Gastrocnemius medialis (tissue), 4 donors: ENCODE results near the gene ATAD3A. TPM values are rescaled to one million over a fixed set of nuclear protein-coding genes. Genes with fewer than 3 reads are reported as not detected.
"Not testable (repeated sequence)": the region's sequence is repeated elsewhere in the genome, so short reads cannot be mapped to it uniquely, and the experiment has no call there.

Source experiments
- ATAC-seq, 2 donors: fragments of 150-250 bp; one replicate each; pipeline ENCODE4 v1.9.1; 2016
- DNase-seq, 2 donors: peaks; one replicate each; pipeline ENCODE4 v3.0.0-alpha.2; 2019
- H3K27ac ChIP-seq, 4 donors: fragments of 200-600 bp; sonication (generic); 1 replicate in 1 of 4; 2 replicates in 3 of 4; pipeline ENCODE4 v1.5.1; 2016 to 2018; ENCODE audit warnings: mild to moderate bottlenecking in 2 of 4, moderate library complexity in 1 of 4
- H3K27me3 ChIP-seq, 3 donors: fragments of 200-600 bp; sonication (generic) in 2 of 3; 1 replicate in 1 of 3; 2 replicates in 2 of 3; pipeline versions ENCODE4 v1.5.1 to v1.6.0; 2016 to 2019; ENCODE audit warnings: mild to moderate bottlenecking in 1 of 3, moderate library complexity in 1 of 3
- H3K36me3 ChIP-seq, 2 donors: fragments of 200-600 bp; sonication (generic) in 1 of 2; one replicate each; pipeline ENCODE4 v1.5.1; 2017 to 2018
- H3K4me1 ChIP-seq, 2 donors: fragments of 200-600 bp; sonication (generic) in 1 of 2; one replicate each; pipeline ENCODE4 v1.5.1; 2016 to 2017; ENCODE audit warnings: mild to moderate bottlenecking in 2 of 2
- H3K4me3 ChIP-seq, 4 donors: fragments of 200-600 bp; sonication (generic) in 3 of 4; 1 replicate in 1 of 4; 2 replicates in 3 of 4; pipeline ENCODE4 v1.5.1; 2016 to 2019; ENCODE audit warnings: mild to moderate bottlenecking in 2 of 4
- H3K9me3 ChIP-seq, 3 donors: fragments of 200-600 bp; sonication (generic) in 2 of 3; 1 replicate in 1 of 3; 2 replicates in 2 of 3; pipeline ENCODE4 v1.5.1; 2016 to 2019
- POLR2A ChIP-seq, 2 donors: fragments of 450-650 bp; IDR thresholded peaks; one replicate each; pipeline ENCODE4 v1.6.1; 2017; ENCODE audit warnings: antibody characterized with exemption in 2 of 2, mild to moderate bottlenecking in 2 of 2, moderate library complexity in 2 of 2
- in situ Hi-C, 4 donors: fragments of 200-750 bp; cut with MboI; loops; one replicate each; pipeline versions ENCODE4 v1.15.0 to v1.8.0; 2017; ENCODE audit warnings: low sequenced_read_pairs in 4 of 4
- intact Hi-C: fragments of 100-400 bp; cut with DNase I; formaldehyde crosslinking; loops from one replicate; pipeline ENCODE4 v1.15.1; 2023; ENCODE audit warnings: low total_unique reads
- total RNA-seq, 4 donors: library from RNA; depleted of rRNA; stranded (reverse); fragments of >200 nt; gene quantifications; one replicate each; pipeline versions ENCODE4 v1.1.0 to v1.2.3, GENCODE V29; 2016
- TF ChIP-seq, protein P1 (sequence below), 5 experiments: fragments of 450-650 bp in 3 of 5; fragments of 200-600 bp in 2 of 5; sonication (generic) in 2 of 5; IDR thresholded peaks in 4 of 5; conservative IDR thresholded peaks in 1 of 5; 1 replicate in 4 of 5; 2 replicates in 1 of 5; pipeline ENCODE4 v1.5.1; 2016 to 2019; ENCODE audit warnings: antibody characterized with exemption in 5 of 5, mild to moderate bottlenecking in 3 of 5, moderate library complexity in 3 of 5

ATAD3A gene
- total RNA-seq, 4 donors from 2014 or later: 22.9 to 47.9 (median 35.6) TPM

- ATAC-seq (no peak), DNase-seq (no peak)
- intact Hi-C loops (no loop called here), in situ Hi-C loops (no loop called here)
- Histone ChIP-seq H3K9me3 (no peaks in the 10 kb centered on the region), H3K27me3 (no peaks in the 10 kb centered on the region), H3K36me3 (peaks cover 0 to 56% of the 10 kb centered on the region in 2 donors), H3K27ac (no peak overlapping the region), H3K4me1 (no peaks in the 10 kb centered on the region), H3K4me3 (no peak overlapping the region)
- TF ChIP-seq POLR2A (IDR thresholded peaks at IDR 0.05): no peak
- TF ChIP-seq, protein P1, sequence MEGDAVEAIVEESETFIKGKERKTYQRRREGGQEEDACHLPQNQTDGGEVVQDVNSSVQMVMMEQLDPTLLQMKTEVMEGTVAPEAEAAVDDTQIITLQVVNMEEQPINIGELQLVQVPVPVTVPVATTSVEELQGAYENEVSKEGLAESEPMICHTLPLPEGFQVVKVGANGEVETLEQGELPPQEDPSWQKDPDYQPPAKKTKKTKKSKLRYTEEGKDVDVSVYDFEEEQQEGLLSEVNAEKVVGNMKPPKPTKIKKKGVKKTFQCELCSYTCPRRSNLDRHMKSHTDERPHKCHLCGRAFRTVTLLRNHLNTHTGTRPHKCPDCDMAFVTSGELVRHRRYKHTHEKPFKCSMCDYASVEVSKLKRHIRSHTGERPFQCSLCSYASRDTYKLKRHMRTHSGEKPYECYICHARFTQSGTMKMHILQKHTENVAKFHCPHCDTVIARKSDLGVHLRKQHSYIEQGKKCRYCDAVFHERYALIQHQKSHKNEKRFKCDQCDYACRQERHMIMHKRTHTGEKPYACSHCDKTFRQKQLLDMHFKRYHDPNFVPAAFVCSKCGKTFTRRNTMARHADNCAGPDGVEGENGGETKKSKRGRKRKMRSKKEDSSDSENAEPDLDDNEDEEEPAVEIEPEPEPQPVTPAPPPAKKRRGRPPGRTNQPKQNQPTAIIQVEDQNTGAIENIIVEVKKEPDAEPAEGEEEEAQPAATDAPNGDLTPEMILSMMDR (IDR thresholded peaks at IDR 0.05 in 4 of 5, conservative IDR thresholded peaks at IDR 0.05 in 1 of 5): no peak
Measured at GRCh38 chr1:1482856-1483255, 29.1 kb upstream of the ATAD3A start.

DNA sequence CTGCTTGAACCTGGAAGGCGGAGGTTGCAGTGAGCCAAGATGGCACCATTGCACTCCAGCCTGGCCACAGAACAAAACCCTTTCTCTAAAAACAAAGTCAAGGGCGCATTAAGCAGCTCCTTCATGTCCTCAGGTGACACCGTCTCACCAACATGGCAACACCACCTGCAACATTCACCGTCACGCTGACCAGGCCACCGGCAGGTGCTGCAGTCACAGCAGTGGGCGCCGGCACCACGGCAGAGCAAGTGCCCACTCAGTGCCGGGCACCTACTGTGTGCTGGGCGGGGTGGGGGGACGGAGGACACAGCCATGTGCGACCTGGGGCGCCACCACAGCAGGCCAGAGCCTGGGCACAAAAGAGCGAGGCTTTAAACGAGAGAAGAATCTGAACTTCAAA is 28.2 kb upstream of the ATAD3A start:
- TF ChIP-seq, protein P1 (IDR thresholded peaks at IDR 0.05 in 4 of 5, conservative IDR thresholded peaks at IDR 0.05 in 1 of 5): no peak
- no peak for TF ChIP-seq POLR2A (IDR thresholded peaks at IDR 0.05)
- no peak overlapping the region for H3K27ac ChIP-seq
- no peak overlapping the region for H3K4me3 ChIP-seq
- in situ Hi-C loops (no loop called here), intact Hi-C loops (no loop called here)
- H3K4me1 ChIP-seq: no peaks in the 10 kb centered on the region
- no peaks in the 10 kb centered on the region for H3K9me3 ChIP-seq
- DNase-seq (no peak), ATAC-seq (no peak)
- no peaks in the 10 kb centered on the region for H3K27me3 ChIP-seq
- H3K36me3 ChIP-seq: peaks cover 0 to 59% of the 10 kb centered on the region in 2 donors

- DNase-seq, H3K27me3 ChIP-seq, H3K27ac ChIP-seq, intact Hi-C loops, ATAC-seq, H3K9me3 ChIP-seq, in situ Hi-C loops, H3K4me3 ChIP-seq, H3K4me1 ChIP-seq: not testable (repeated sequence)
- peaks cover 0 to 67% of the 10 kb centered on the region in 2 donors for H3K36me3 ChIP-seq
Measured at GRCh38 chr1:1484976-1485750, 26.8 kb upstream of the ATAD3A start.

DNA sequence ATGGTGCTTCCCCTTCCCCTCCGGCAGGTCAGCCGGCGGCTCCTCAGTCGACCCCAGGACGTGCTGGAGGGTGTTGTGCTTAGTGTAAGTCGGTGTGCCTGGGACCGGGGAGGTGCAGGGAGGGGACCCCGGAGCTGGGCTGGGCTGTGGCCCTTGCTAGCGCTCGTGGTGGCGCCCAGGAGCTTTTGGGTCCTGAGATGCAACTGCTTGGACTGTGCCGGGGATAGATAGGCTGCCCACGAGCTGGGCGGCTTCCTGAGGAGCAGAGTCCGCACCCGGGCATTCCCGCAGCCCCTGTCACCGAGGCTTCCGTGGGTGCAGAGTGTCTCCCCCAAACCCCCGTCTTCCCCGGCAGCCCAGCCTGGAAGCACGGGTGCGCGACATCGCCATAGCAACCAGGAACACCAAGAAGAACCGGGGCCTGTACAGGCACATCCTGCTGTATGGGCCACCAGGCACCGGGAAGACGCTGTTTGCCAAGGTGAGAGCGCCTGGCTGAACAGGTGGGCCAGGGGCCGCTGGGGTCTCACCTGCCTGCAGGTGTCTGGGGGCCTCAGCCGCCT is 26.1 kb upstream of the ATAD3A start:
- H3K4me1 ChIP-seq, ATAC-seq, in situ Hi-C loops, H3K27me3 ChIP-seq, H3K4me3 ChIP-seq, DNase-seq, H3K27ac ChIP-seq, H3K9me3 ChIP-seq, intact Hi-C loops: not testable (repeated sequence)
- H3K36me3 ChIP-seq: peaks cover 0 to 72% of the 10 kb centered on the region in 2 donors

DNA sequence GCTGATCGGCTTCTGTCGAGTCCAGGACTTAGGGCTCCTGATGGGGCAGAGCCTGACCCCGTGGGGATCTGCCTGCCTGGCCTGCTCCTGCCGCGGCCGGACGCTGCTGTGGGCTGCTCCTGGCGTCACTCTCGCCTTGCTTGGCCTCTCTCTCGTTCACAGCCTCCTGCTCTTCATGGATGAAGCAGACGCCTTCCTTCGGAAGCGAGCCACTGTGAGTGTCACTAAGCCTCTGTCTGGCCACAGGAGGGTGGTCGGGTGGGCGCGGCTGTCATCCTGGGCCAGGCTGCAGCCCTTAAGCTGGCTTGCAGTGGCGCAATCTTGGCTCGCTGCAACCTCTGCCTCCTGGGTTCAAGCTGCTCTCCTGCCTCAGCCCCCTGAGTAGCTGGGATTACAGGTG is 24.3 kb upstream of the ATAD3A start:
- no peak for TF ChIP-seq POLR2A (IDR thresholded peaks at IDR 0.05)
- TF ChIP-seq, protein P1 (IDR thresholded peaks at IDR 0.05 in 4 of 5, conservative IDR thresholded peaks at IDR 0.05 in 1 of 5): no peak
- H3K4me3 ChIP-seq: no peak overlapping the region
- in situ Hi-C loops (no loop called here), intact Hi-C loops (no loop called here)
- DNase-seq (no peak), ATAC-seq (no peak)
- H3K27ac ChIP-seq: no peak overlapping the region
- no peaks in the 10 kb centered on the region for H3K9me3 ChIP-seq
- H3K27me3 ChIP-seq: no peaks in the 10 kb centered on the region
- no peaks in the 10 kb centered on the region for H3K4me1 ChIP-seq
- peaks cover 0 to 85% of the 10 kb centered on the region in 2 donors for H3K36me3 ChIP-seq
